Fibroblast of mammary gland (primary cell): Measurements from ENCODE around the gene IFITM1.
A peak's percentile ranks its signal among the peaks of the same experiment; 100 is the strongest.
"Not testable (repeated sequence)": the region's sequence is repeated elsewhere in the genome, so short reads cannot be mapped to it uniquely, and the experiment has no call there.

Experiments
- DNase-seq: peaks from one replicate; pipeline ENCODE4 v3.0.0-alpha.2; 2010; ENCODE audit warnings: low read depth
- H3K4me3 ChIP-seq: 2 replicates; pipeline ENCODE4 v1.5.1; 2011; ENCODE audit warnings: low read depth, mild to moderate bottlenecking, low read length, moderate library complexity; ENCODE audit not compliant: control insufficient read depth
- TF ChIP-seq, protein P1 (sequence below): conservative IDR thresholded peaks from 2 replicates; pipeline ENCODE4 v1.5.1; 2011; ENCODE audit warnings: low read depth, low read length, inconsistent platforms; ENCODE audit not compliant: control insufficient read depth, insufficient read depth

Gene IFITM1

GRCh38 chr11:312092-312816 is 1.6 kb upstream of the IFITM1 start:
- TF ChIP-seq, protein P1, sequence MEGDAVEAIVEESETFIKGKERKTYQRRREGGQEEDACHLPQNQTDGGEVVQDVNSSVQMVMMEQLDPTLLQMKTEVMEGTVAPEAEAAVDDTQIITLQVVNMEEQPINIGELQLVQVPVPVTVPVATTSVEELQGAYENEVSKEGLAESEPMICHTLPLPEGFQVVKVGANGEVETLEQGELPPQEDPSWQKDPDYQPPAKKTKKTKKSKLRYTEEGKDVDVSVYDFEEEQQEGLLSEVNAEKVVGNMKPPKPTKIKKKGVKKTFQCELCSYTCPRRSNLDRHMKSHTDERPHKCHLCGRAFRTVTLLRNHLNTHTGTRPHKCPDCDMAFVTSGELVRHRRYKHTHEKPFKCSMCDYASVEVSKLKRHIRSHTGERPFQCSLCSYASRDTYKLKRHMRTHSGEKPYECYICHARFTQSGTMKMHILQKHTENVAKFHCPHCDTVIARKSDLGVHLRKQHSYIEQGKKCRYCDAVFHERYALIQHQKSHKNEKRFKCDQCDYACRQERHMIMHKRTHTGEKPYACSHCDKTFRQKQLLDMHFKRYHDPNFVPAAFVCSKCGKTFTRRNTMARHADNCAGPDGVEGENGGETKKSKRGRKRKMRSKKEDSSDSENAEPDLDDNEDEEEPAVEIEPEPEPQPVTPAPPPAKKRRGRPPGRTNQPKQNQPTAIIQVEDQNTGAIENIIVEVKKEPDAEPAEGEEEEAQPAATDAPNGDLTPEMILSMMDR: no peak
- no peak overlapping the region for H3K4me3 ChIP-seq
- DNase-seq: no peak

- TF ChIP-seq, protein P1: no peak
- H3K4me3 ChIP-seq: no peak overlapping the region
- DNase-seq: no peak
Observed at GRCh38 chr11:313304-313786, 495 bp upstream of the IFITM1 start.

- DNase-seq: not testable (repeated sequence)
- H3K4me3 ChIP-seq: peak overlapping the region; percentile 72
Observed at GRCh38 chr11:314554-314875, 675 bp downstream of the IFITM1 start.

- TF ChIP-seq, protein P1: no peak
- peak overlapping the region; percentile 72 for H3K4me3 ChIP-seq
- no peak for DNase-seq
Observed at GRCh38 chr11:315051-315481, 1.2 kb downstream of the IFITM1 start.

DNA sequence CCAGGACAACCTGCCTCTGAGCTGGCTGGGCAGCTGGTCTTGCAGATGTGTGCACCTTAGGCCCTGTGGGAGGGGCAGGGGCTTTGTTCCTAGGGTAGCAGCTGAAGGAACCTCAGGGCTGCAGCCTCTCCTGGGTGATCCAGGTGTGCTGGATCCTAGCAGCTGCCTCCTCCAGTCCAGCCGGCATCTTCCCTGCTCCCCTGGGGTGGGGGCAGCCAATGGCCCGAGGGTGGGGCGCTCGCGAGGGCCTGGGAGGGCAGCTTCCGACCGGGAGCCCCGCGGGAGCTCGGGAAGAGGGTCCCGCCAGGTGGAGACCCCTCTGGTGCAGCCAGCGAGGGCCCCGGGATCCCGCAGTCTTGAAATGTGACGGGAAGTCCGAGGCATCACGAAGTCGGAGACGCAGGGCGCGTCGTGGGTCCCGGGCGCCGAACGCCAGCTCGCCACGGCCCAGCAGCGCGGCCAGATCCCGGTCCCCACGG is 1.7 kb downstream of the IFITM1 start:
- peak overlapping the region; percentile 72 for H3K4me3 ChIP-seq

GRCh38 chr11:316031-316701 is 2.3 kb downstream of the IFITM1 start:
- DNase-seq: no peak
- peak overlapping the region; percentile 16 for H3K4me3 ChIP-seq
- TF ChIP-seq, protein P1: no peak

More for the DNA sequence above, 1.7 kb downstream of the IFITM1 start:
- TF ChIP-seq, protein P1: no peak
- DNase-seq: no peak

- no peak overlapping the region for H3K4me3 ChIP-seq
Observed at GRCh38 chr11:316891-317301, 3.1 kb downstream of the IFITM1 start.

GRCh38 chr11:317668-318404 is 4.0 kb downstream of the IFITM1 start:
- not testable (repeated sequence) for H3K4me3 ChIP-seq, DNase-seq

More at GRCh38 chr11:316891-317301, 3.1 kb downstream of the IFITM1 start:
- no peak for DNase-seq
- TF ChIP-seq, protein P1: no peak

- DNase-seq: not testable (repeated sequence)
- peak overlapping the region; percentile 41 for H3K4me3 ChIP-seq
Observed at GRCh38 chr11:318405-319120, 4.7 kb downstream of the IFITM1 start.
